Stomach (tissue), 4 donors: ENCODE results near the gene PAOX.

ENCODE experiments used
- POLR2A ChIP-seq, 4 donors: fragments of 450-650 bp; IDR thresholded peaks; one replicate each; pipeline ENCODE4 v1.6.1; 2016; ENCODE audit warnings: antibody characterized with exemption in 4 of 4, control low read depth in 2 of 4, mild to moderate bottlenecking in 1 of 4, moderate library complexity in 1 of 4
- TF ChIP-seq, protein P1 (sequence below), 7 experiments: fragments of 450-650 bp in 4 of 7; fragments of 200-600 bp in 3 of 7; sonication (generic) in 3 of 7; IDR thresholded peaks; one replicate each; pipeline ENCODE4 v1.5.1; 2016 to 2019; ENCODE audit warnings: antibody characterized with exemption in 7 of 7, control low read depth in 2 of 7, mild to moderate bottlenecking in 1 of 7

DNA sequence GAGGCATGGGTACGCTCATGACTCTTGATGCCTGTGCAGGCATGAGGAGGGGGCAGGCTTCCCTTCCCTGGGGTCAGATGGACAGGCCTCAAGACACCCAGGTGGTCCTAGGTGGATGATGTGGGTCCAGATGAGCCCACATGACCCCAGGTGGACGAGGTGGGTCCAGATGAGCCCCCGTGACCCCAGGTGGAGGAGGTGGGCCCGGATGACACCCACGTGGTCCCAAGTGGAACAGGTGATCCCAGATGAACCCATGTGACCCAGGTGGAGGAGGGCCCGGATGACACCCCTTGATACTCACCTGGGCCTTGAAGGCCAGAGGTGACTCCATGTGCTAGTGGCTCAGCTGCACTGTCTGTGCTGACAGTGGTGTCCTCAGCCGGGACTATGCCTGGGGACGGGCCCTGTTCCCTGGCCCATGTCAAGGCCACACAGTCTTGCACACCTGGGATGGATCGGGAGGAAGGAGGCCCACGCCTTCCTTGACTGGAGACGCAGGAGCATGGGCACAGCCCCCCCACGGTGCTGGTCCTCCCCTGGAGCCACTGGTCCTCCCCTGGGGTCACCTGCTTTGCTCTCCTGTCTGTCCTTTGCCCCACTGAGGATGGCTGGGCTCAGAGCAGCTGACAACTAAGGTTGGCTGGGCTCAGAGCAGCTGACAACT lies 28.6 kb upstream of the PAOX start:
- TF ChIP-seq POLR2A (IDR thresholded peaks at IDR 0.05) = no peak
- TF ChIP-seq, protein P1, sequence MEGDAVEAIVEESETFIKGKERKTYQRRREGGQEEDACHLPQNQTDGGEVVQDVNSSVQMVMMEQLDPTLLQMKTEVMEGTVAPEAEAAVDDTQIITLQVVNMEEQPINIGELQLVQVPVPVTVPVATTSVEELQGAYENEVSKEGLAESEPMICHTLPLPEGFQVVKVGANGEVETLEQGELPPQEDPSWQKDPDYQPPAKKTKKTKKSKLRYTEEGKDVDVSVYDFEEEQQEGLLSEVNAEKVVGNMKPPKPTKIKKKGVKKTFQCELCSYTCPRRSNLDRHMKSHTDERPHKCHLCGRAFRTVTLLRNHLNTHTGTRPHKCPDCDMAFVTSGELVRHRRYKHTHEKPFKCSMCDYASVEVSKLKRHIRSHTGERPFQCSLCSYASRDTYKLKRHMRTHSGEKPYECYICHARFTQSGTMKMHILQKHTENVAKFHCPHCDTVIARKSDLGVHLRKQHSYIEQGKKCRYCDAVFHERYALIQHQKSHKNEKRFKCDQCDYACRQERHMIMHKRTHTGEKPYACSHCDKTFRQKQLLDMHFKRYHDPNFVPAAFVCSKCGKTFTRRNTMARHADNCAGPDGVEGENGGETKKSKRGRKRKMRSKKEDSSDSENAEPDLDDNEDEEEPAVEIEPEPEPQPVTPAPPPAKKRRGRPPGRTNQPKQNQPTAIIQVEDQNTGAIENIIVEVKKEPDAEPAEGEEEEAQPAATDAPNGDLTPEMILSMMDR (IDR thresholded peaks at IDR 0.05) = no peak
